ENCODE measurements around the gene UPF3A.

- TF ChIP-seq CEBPB (IDR thresholded peaks at IDR 0.05; ENCODE audit: low read depth, low read length) (no peak), CTCF (conservative IDR thresholded peaks at IDR 0.05; ENCODE audit: low read depth, low read length) (no peak), POLR2A (IDR thresholded peaks at IDR 0.05; ENCODE audit: low read depth, low read length) (no peak), BHLHE40 (IDR thresholded peaks at IDR 0.05; ENCODE audit: low read depth, low read length) (no peak), USF2 (IDR thresholded peaks at IDR 0.05; ENCODE audit: low read depth, low read length) (no peak), MXI1 (IDR thresholded peaks at IDR 0.05; ENCODE audit: borderline replicate concordance, low read depth, low read length) (no peak), RCOR1 (IDR thresholded peaks at IDR 0.05; ENCODE audit: insufficient replicate concordance, low read length) (no peak)
Observed at GRCh38 chr13:114244637-114245036, 36.8 kb upstream of the UPF3A start.
